ENCODE results near the gene XPO5.

DNA sequence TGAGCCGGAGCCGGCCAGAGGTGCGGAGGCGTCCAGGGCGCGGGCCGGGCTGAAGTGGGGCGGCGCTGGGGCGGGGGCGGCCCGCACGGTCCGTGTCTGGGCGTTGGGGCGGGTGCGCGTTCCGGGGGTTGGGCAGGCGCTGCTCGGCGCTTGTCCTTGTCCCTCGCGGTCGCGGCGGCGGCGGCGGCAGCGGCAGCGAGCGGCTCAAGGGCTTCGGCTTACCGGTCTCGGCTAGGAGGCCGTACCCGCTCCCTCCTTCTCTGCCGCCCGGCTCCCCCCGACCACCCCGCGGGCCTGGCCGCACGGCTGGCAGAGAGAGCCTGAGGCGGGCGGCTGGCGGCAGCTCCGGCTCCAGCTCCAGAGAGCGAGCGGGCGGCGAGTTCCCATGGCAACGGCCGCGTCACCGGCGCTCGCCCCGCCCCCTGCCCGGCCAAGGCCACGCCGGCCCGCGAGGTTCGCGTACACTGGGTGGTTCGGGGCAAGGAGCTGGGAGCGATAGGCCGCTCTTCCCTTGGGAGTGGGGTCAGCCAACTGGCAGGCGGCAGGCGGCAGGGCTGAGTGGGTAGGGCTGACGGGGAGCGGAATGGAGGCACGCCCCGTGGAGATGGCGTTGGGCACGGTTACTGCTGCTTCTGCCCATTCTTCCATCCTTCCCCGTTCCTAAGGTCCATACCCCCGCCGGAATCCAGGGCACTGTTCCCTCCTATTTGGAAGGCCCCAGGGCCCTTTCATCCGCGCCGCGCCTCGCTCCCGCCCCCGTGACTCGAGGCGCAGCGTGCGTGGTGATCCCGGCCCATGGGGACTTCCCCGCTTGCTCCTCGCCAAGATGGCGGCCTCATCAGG lies 65.6 kb downstream of the XPO5 start, which contains the start of gene LRRC73:
- TF ChIP-seq SMC3 (IDR thresholded peaks at IDR 0.05; ENCODE audit: low read depth, low read length) (no peak), JUND (IDR thresholded peaks at IDR 0.05) (no peak; the same call in 1 of the 2 replicates), SIN3A (IDR thresholded peaks at IDR 0.05; ENCODE audit: borderline replicate concordance, low read depth, low read length) (no peak; the same call in 1 of the 2 replicates), EP300 (IDR thresholded peaks at IDR 0.05; ENCODE audit: borderline replicate concordance in 1 of 2, low read depth in 1 of 2, low read length in 1 of 2) (no peak), RAD21 (IDR thresholded peaks at IDR 0.05; ENCODE audit: low read length) (no peak), NRF1 (IDR thresholded peaks at IDR 0.05; ENCODE audit: low read depth, low read length) (no peak), TEAD4 (IDR thresholded peaks at IDR 0.05; ENCODE audit: borderline replicate concordance, insufficient read depth) (no peak)
- TF ChIP-seq, protein P1, sequence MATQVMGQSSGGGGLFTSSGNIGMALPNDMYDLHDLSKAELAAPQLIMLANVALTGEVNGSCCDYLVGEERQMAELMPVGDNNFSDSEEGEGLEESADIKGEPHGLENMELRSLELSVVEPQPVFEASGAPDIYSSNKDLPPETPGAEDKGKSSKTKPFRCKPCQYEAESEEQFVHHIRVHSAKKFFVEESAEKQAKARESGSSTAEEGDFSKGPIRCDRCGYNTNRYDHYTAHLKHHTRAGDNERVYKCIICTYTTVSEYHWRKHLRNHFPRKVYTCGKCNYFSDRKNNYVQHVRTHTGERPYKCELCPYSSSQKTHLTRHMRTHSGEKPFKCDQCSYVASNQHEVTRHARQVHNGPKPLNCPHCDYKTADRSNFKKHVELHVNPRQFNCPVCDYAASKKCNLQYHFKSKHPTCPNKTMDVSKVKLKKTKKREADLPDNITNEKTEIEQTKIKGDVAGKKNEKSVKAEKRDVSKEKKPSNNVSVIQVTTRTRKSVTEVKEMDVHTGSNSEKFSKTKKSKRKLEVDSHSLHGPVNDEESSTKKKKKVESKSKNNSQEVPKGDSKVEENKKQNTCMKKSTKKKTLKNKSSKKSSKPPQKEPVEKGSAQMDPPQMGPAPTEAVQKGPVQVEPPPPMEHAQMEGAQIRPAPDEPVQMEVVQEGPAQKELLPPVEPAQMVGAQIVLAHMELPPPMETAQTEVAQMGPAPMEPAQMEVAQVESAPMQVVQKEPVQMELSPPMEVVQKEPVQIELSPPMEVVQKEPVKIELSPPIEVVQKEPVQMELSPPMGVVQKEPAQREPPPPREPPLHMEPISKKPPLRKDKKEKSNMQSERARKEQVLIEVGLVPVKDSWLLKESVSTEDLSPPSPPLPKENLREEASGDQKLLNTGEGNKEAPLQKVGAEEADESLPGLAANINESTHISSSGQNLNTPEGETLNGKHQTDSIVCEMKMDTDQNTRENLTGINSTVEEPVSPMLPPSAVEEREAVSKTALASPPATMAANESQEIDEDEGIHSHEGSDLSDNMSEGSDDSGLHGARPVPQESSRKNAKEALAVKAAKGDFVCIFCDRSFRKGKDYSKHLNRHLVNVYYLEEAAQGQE (IDR thresholded peaks at IDR 0.05; ENCODE audit: low read depth, low read length) = no peak
- TF ChIP-seq, protein P2, sequence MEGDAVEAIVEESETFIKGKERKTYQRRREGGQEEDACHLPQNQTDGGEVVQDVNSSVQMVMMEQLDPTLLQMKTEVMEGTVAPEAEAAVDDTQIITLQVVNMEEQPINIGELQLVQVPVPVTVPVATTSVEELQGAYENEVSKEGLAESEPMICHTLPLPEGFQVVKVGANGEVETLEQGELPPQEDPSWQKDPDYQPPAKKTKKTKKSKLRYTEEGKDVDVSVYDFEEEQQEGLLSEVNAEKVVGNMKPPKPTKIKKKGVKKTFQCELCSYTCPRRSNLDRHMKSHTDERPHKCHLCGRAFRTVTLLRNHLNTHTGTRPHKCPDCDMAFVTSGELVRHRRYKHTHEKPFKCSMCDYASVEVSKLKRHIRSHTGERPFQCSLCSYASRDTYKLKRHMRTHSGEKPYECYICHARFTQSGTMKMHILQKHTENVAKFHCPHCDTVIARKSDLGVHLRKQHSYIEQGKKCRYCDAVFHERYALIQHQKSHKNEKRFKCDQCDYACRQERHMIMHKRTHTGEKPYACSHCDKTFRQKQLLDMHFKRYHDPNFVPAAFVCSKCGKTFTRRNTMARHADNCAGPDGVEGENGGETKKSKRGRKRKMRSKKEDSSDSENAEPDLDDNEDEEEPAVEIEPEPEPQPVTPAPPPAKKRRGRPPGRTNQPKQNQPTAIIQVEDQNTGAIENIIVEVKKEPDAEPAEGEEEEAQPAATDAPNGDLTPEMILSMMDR (IDR thresholded peaks at IDR 0.05) = no peak
- TF ChIP-seq, protein P3, sequence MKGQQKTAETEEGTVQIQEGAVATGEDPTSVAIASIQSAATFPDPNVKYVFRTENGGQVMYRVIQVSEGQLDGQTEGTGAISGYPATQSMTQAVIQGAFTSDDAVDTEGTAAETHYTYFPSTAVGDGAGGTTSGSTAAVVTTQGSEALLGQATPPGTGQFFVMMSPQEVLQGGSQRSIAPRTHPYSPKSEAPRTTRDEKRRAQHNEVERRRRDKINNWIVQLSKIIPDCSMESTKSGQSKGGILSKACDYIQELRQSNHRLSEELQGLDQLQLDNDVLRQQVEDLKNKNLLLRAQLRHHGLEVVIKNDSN (IDR thresholded peaks at IDR 0.05; ENCODE audit: borderline replicate concordance, low read depth) = no peak
- TF ChIP-seq, protein P4, sequence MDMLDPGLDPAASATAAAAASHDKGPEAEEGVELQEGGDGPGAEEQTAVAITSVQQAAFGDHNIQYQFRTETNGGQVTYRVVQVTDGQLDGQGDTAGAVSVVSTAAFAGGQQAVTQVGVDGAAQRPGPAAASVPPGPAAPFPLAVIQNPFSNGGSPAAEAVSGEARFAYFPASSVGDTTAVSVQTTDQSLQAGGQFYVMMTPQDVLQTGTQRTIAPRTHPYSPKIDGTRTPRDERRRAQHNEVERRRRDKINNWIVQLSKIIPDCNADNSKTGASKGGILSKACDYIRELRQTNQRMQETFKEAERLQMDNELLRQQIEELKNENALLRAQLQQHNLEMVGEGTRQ (IDR thresholded peaks at IDR 0.05; ENCODE audit: borderline replicate concordance, low read depth, low read length) = no peak
